NCI-H2227 (cell line): ENCODE data around the gene NFATC2.
"Not testable (repeated sequence)": the region's sequence is repeated elsewhere in the genome, so short reads cannot be mapped to it uniquely, and the experiment has no call there.

ENCODE experiments used
- DNase-seq: peaks from one replicate; lab custom pipeline; 2025; ENCODE audit not compliant: unreplicated experiment; lab: John Stamatoyannopoulos, UW

The NFATC2 gene

GRCh38 chr20:51480507-51481270 is 61.8 kb downstream of the NFATC2 start:
- DNase-seq: no peak

GRCh38 chr20:51476106-51476505 is 66.4 kb downstream of the NFATC2 start:
- DNase-seq: not testable (repeated sequence)

GRCh38 chr20:51473771-51474170 is 68.7 kb downstream of the NFATC2 start:
- no peak for DNase-seq

GRCh38 chr20:51473256-51473655 is 69.3 kb downstream of the NFATC2 start:
- no peak for DNase-seq

- DNase-seq: no peak
Measured at GRCh38 chr20:51470907-51471411, 71.6 kb downstream of the NFATC2 start.

- DNase-seq: no peak
Measured at GRCh38 chr20:51470499-51470820, 72.1 kb downstream of the NFATC2 start.

- no peak for DNase-seq
Measured at GRCh38 chr20:51469578-51470498, 72.7 kb downstream of the NFATC2 start.

GRCh38 chr20:51469046-51469445 is 73.5 kb downstream of the NFATC2 start:
- no peak for DNase-seq

- no peak for DNase-seq
Measured at GRCh38 chr20:51468636-51469035, 73.9 kb downstream of the NFATC2 start.

- no peak for DNase-seq
Measured at GRCh38 chr20:51467956-51468626, 74.4 kb downstream of the NFATC2 start.

GRCh38 chr20:51463998-51464397 is 78.5 kb downstream of the NFATC2 start:
- DNase-seq: no peak

GRCh38 chr20:51463560-51463959 is 79.0 kb downstream of the NFATC2 start:
- no peak for DNase-seq

GRCh38 chr20:51462566-51463276 is 79.8 kb downstream of the NFATC2 start:
- no peak for DNase-seq

GRCh38 chr20:51461846-51462245 is 80.7 kb downstream of the NFATC2 start:
- DNase-seq: not testable (repeated sequence)

- DNase-seq: no peak
Measured at GRCh38 chr20:51461306-51461705, 81.2 kb downstream of the NFATC2 start.

- no peak for DNase-seq
Measured at GRCh38 chr20:51460569-51461265, 81.8 kb downstream of the NFATC2 start.

- no peak for DNase-seq
Measured at GRCh38 chr20:51460163-51460562, 82.4 kb downstream of the NFATC2 start.

GRCh38 chr20:51458751-51459439 is 83.6 kb downstream of the NFATC2 start:
- no peak for DNase-seq

GRCh38 chr20:51457533-51457932 is 85.0 kb downstream of the NFATC2 start:
- no peak for DNase-seq
